H1 (cell line): ENCODE results near the gene HTR3A. TPM values are rescaled to one million over a fixed set of nuclear protein-coding genes. Genes with fewer than 3 reads are reported as not detected.

Source experiments
- CTCF ChIA-PET: fragments of 300-600 bp; sonication (Branson Sonifier 250); formaldehyde crosslinking; loops from one replicate; lab custom pipeline; 2021; ENCODE audit not compliant: partially characterized antibody; lab: Charles Lee
- POLR2A ChIA-PET: fragments of 300-600 bp; sonication (Branson Sonifier 250); formaldehyde crosslinking; loops from one replicate; lab custom pipeline; 2021; ENCODE audit warnings: inconsistent platforms; ENCODE audit not compliant: partially characterized antibody; lab: Charles Lee
- DNase-seq, 2 experiments: peaks; one replicate each; pipeline versions ENCODE4 v3.0.0 to v3.0.0-alpha.2; 2010 to 2022; ENCODE audit warnings: low spot score in 2 of 2, low read depth in 1 of 2, mixed read lengths in 1 of 2
- FAIRE-seq: peaks from 2 replicates; lab custom pipeline; 2011; peaks lifted over from hg19 to GRCh38; lab: Jason Lieb, UNC
- H2AFZ ChIP-seq: 2 replicates; pipeline ENCODE4 v1.8.1; 2012; ENCODE audit warnings: low read length, inconsistent platforms
- H2AK5ac ChIP-seq: 2 replicates; pipeline ENCODE4 v1.6.1; 2013; ENCODE audit warnings: low read depth, low read length
- H2BK120ac ChIP-seq: replicated peaks from 2 replicates; pipeline ENCODE3; 2013; ENCODE audit warnings: low read depth, low read length, inconsistent platforms
- H2BK12ac ChIP-seq: 2 replicates; pipeline ENCODE4 v1.6.1; 2013; ENCODE audit warnings: low read depth, low read length
- H2BK15ac ChIP-seq: 2 replicates; pipeline ENCODE4 v1.6.1; 2013; ENCODE audit warnings: low read length
- H2BK20ac ChIP-seq: 2 replicates; pipeline ENCODE4 v1.6.1; 2013; ENCODE audit warnings: low read length
- H2BK5ac ChIP-seq: 2 replicates; pipeline ENCODE4 v1.6.1; 2013; ENCODE audit warnings: low read depth, low read length
- H3K14ac ChIP-seq: 2 replicates; pipeline ENCODE4 v1.6.1; 2013; ENCODE audit warnings: inconsistent platforms; ENCODE audit not compliant: insufficient read length
- H3K18ac ChIP-seq: 2 replicates; pipeline ENCODE4 v1.6.1; 2013; ENCODE audit warnings: low read length; ENCODE audit errors: extremely low read depth
- H3K23ac ChIP-seq: 2 replicates; pipeline ENCODE4 v1.6.1; 2013; ENCODE audit warnings: inconsistent platforms; ENCODE audit not compliant: insufficient read length
- H3K23me2 ChIP-seq: 2 replicates; pipeline ENCODE4 v1.6.1; 2013; ENCODE audit warnings: low read depth, low read length
- H3K27ac ChIP-seq: 2 replicates; pipeline ENCODE4 v1.6.1; 2011; ENCODE audit warnings: low read depth, low read length, inconsistent platforms
- H3K27me3 ChIP-seq, 4 experiments: replicated peaks in 1 of 4; 1 replicate in 1 of 4; 2 replicates in 3 of 4; pipeline versions ENCODE4 v1.6.1 to v1.8.1; 2011 to 2013; ENCODE audit warnings: low read length in 3 of 4, mild to moderate bottlenecking in 3 of 4, inconsistent platforms in 2 of 4, mixed read lengths in 2 of 4, moderate library complexity in 1 of 4; ENCODE audit not compliant: control insufficient read depth in 3 of 4, insufficient read depth in 3 of 4; ENCODE audit errors: extremely low read depth in 1 of 4
- H3K36me3 ChIP-seq, 4 experiments: 2 replicates each; pipeline versions ENCODE4 v1.6.1 to v1.8.1; 2011 to 2013; ENCODE audit warnings: mild to moderate bottlenecking in 4 of 4, low read length in 3 of 4, moderate library complexity in 2 of 4, control low read depth in 1 of 4, inconsistent platforms in 1 of 4; ENCODE audit not compliant: insufficient read depth in 4 of 4, control insufficient read depth in 2 of 4
- H3K4ac ChIP-seq: replicated peaks from 2 replicates; pipeline ENCODE3; 2013; ENCODE audit warnings: low read length, low read depth, mixed read lengths, inconsistent platforms; ENCODE audit not compliant: insufficient read length
- H3K4me1 ChIP-seq, 4 experiments: replicated peaks in 1 of 4; 1 replicate in 1 of 4; 2 replicates in 3 of 4; pipeline versions ENCODE4 v1.6.1 to v1.8.1; 2011 to 2013; ENCODE audit warnings: low read length in 3 of 4, inconsistent platforms in 2 of 4, mixed read lengths in 1 of 4; ENCODE audit not compliant: insufficient read depth in 4 of 4, control insufficient read depth in 3 of 4
- H3K4me2 ChIP-seq, 2 experiments: 2 replicates each; pipeline versions ENCODE4 v1.6.1 to v1.8.1; 2011 to 2013; ENCODE audit warnings: low read depth in 2 of 2, low read length in 2 of 2, control low read depth in 1 of 2, inconsistent platforms in 1 of 2, mild to moderate bottlenecking in 1 of 2; ENCODE audit not compliant: insufficient read depth in 1 of 2
- H3K4me3 ChIP-seq, 4 experiments: fragments of 200-600, 300-600 bp in 1 of 4; sonication (generic), shearing (Covaris generic), sonication (Bioruptor Twin) in 1 of 4; 2 replicates each; pipeline versions ENCODE4 v1.5.1 to v1.8.1; 2011 to 2016; ENCODE audit warnings: low read length in 4 of 4, low read depth in 3 of 4, control low read depth in 2 of 4, inconsistent platforms in 2 of 4, mild to moderate bottlenecking in 2 of 4, mixed read lengths in 1 of 4, moderate library complexity in 1 of 4; ENCODE audit not compliant: insufficient read depth in 2 of 4; ENCODE audit errors: extremely low read depth in 1 of 4
- H3K56ac ChIP-seq: replicated peaks from 2 replicates; pipeline ENCODE3; 2013; ENCODE audit warnings: low read depth, mild to moderate bottlenecking, mixed read lengths, low read length, inconsistent platforms; ENCODE audit not compliant: insufficient read length
- H3K79me1 ChIP-seq: 2 replicates; pipeline ENCODE4 v1.6.1; 2013; ENCODE audit warnings: low read depth, low read length, control low read depth
- H3K79me2 ChIP-seq, 2 experiments: 2 replicates each; pipeline versions ENCODE4 v1.6.1 to v1.8.1; 2012 to 2013; ENCODE audit warnings: low read length in 2 of 2, mild to moderate bottlenecking in 2 of 2, inconsistent platforms in 1 of 2; ENCODE audit not compliant: insufficient read depth in 2 of 2, control insufficient read depth in 1 of 2
- H3K9ac ChIP-seq, 4 experiments: replicated peaks in 1 of 4; 1 replicate in 1 of 4; 2 replicates in 3 of 4; pipeline versions ENCODE4 v1.6.1 to v1.8.1; 2011 to 2013; ENCODE audit warnings: low read depth in 3 of 4, low read length in 3 of 4, control low read depth in 2 of 4, mild to moderate bottlenecking in 2 of 4, moderate library complexity in 2 of 4, inconsistent platforms in 1 of 4; ENCODE audit errors: extremely low read depth in 1 of 4
- H3K9me3 ChIP-seq, 2 experiments: 2 replicates each; pipeline versions ENCODE4 v1.6.1 to v1.8.1; 2012 to 2013; ENCODE audit warnings: mild to moderate bottlenecking in 2 of 2, moderate library complexity in 2 of 2, control low read depth in 1 of 2, inconsistent platforms in 1 of 2, low read depth in 1 of 2, low read length in 1 of 2, mixed read lengths in 1 of 2; ENCODE audit not compliant: insufficient read depth in 2 of 2
- H4K20me1 ChIP-seq, 2 experiments: replicated peaks in 1 of 2; 2 replicates each; pipeline versions ENCODE3 to v1.8.1; 2011 to 2013; ENCODE audit warnings: inconsistent platforms in 2 of 2, low read length in 2 of 2, mild to moderate bottlenecking in 1 of 2; ENCODE audit not compliant: insufficient read depth in 2 of 2, control insufficient read depth in 1 of 2
- H4K5ac ChIP-seq: 2 replicates; pipeline ENCODE4 v1.6.1; 2013; ENCODE audit warnings: low read length, low read depth, mixed read lengths, inconsistent platforms; ENCODE audit not compliant: insufficient read length
- H4K8ac ChIP-seq: 2 replicates; pipeline ENCODE4 v1.8.0; 2013; ENCODE audit warnings: mild to moderate bottlenecking, moderate library complexity, low read length, inconsistent platforms; ENCODE audit not compliant: insufficient read depth; ENCODE audit errors: extremely low read depth
- H4K91ac ChIP-seq: replicated peaks from 2 replicates; pipeline ENCODE3; 2013; ENCODE audit warnings: low read length, mixed read lengths, inconsistent platforms; ENCODE audit not compliant: insufficient read length
- BRCA1 ChIP-seq: IDR thresholded peaks from 2 replicates; pipeline ENCODE4 v1.6.1; 2012; ENCODE audit warnings: low read depth, low read length, improper control_type of control experiment
- CHD2 ChIP-seq: IDR thresholded peaks from 2 replicates; pipeline ENCODE4 v1.6.1; 2012; ENCODE audit warnings: low read length, improper control_type of control experiment
- FOSL1 ChIP-seq: IDR thresholded peaks from 2 replicates; pipeline ENCODE4 v1.6.1; 2011; ENCODE audit warnings: mild to moderate bottlenecking, low read depth, low read length, moderate library complexity; ENCODE audit not compliant: insufficient read depth
- KDM1A ChIP-seq: fragments of 200-600, 300-600 bp; sonication (generic); IDR thresholded peaks from 2 replicates; pipeline ENCODE4 v1.7.1; 2016; ENCODE audit warnings: mild to moderate bottlenecking, low read length, borderline replicate concordance
- KDM5A ChIP-seq: fragments of 200-600 bp; IDR thresholded peaks from 2 replicates; pipeline ENCODE4 v1.7.1; 2012; ENCODE audit warnings: mild to moderate bottlenecking, low read length, inconsistent platforms, mixed read lengths
- NANOG ChIP-seq: IDR thresholded peaks from 2 replicates; pipeline ENCODE4 v1.6.1; 2011; ENCODE audit warnings: low read length, low read depth, mild to moderate bottlenecking, inconsistent platforms; ENCODE audit not compliant: insufficient read depth, poor library complexity, severe bottlenecking
- POU5F1 ChIP-seq: IDR thresholded peaks from 2 replicates; pipeline ENCODE4 v1.6.1; 2011; ENCODE audit warnings: low read depth, mild to moderate bottlenecking, low read length, moderate library complexity
- RXRA ChIP-seq: IDR thresholded peaks from 2 replicates; pipeline ENCODE4 v1.6.1; 2011; ENCODE audit warnings: low read depth, mild to moderate bottlenecking, low read length, moderate library complexity; ENCODE audit not compliant: insufficient read depth
- SP2 ChIP-seq: IDR thresholded peaks from 2 replicates; pipeline ENCODE4 v1.6.1; 2012; ENCODE audit warnings: mild to moderate bottlenecking, low read length, inconsistent platforms
- SP4 ChIP-seq: IDR thresholded peaks from 2 replicates; pipeline ENCODE4 v1.6.1; 2012; ENCODE audit warnings: low read length, inconsistent platforms
- TAF7 ChIP-seq: optimal IDR thresholded peaks from 2 replicates; pipeline ENCODE3; 2011; ENCODE audit warnings: low read depth, mild to moderate bottlenecking, inconsistent platforms, low read length, moderate library complexity, borderline replicate concordance
- TBP ChIP-seq: IDR thresholded peaks from 2 replicates; pipeline ENCODE4 v1.6.1; 2011; ENCODE audit warnings: low read depth, low read length, improper control_type of control experiment
- ZNF274 ChIP-seq: IDR thresholded peaks from 2 replicates; pipeline ENCODE4 v1.7.0; 2012; ENCODE audit warnings: low read length, borderline replicate concordance; ENCODE audit errors: extremely low read depth
- WGBS, 2 experiments: shearing (Covaris generic) in 1 of 2; methylation state at CpG; one replicate each; pipeline versions ENCODE4 v1.1.6 to v1.1.7; 2013 to 2015; ENCODE audit warnings: low lambda C conversion rate in 2 of 2, mixed read lengths in 2 of 2, inconsistent platforms in 1 of 2, low coverage in 1 of 2, missing lambda C conversion rate in 1 of 2; ENCODE audit not compliant: insufficient replicate concordance in 2 of 2, insufficient coverage in 1 of 2, insufficient read length in 1 of 2; ENCODE audit errors: extremely low coverage in 1 of 2, missing lambda C conversion rate in 1 of 2; 5-methylcytosine and 5-hydroxymethylcytosine counted together
- polyA plus RNA-seq, 7 experiments: library from polyadenylated mRNA; depleted of rRNA in 3 of 7; stranded (reverse) in 5 of 7; unstranded in 2 of 7; fragments of >200 nt in 5 of 7; fragments of 200-250 nt in 2 of 7; gene quantifications; 1 replicate in 5 of 7; 2 replicates in 1 of 7; 4 replicates in 1 of 7; pipeline versions ENCODE4 v1.2.1 to v1.2.3, GENCODE V29; 2011 to 2013; ENCODE audit warnings: missing spikeins in 2 of 7, mixed read lengths in 2 of 7
- total RNA-seq: library from RNA; stranded (reverse); fragmentation: NEBNext Ultra II Directional; extraction: Animal tissue kit (Norgen Biotek cat#: 25700); gene quantifications from 2 replicates; pipeline ENCODE4 v1.2.1, GENCODE V29; 2021
- TF ChIP-seq, protein P1 (sequence below): IDR thresholded peaks from 2 replicates; pipeline ENCODE4 v1.6.1; 2011; ENCODE audit warnings: low read depth, mild to moderate bottlenecking, low read length; ENCODE audit not compliant: insufficient read depth

The HTR3A gene
- total and polyA plus RNA-seq, 2 of the 8 experiments (the other 6 are each of a cell fraction or from before 2014, with no cell fraction given), result 7.5 to 8.9 TPM

DNA sequence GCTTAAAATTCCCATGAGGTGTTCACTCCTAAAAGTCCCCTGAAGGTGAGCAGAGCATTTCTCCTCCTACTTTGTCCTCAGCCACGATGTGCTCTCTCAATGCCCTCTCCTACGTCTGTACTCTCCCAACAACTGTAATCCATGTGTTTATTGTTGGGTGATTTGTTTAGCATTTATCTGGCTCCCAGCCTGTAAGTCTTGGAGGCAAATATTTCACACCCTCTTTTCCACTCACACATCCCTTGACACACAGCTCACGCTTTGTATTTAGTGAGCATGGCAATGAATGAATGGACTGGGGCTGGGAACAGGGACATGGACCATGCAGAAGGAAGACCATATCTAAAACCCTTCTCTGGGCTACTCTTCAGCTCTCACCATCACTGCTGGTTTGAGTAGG is 22.6 kb downstream of the HTR3A start:
- WGBS, 2 experiments, result 82% methylated on average over 3 of the region's 3 CpGs; no CpG with 5 or more reads in 1 of the 2 experiments
- FAIRE-seq, result no peak
- no peak overlapping the region for H3K23ac ChIP-seq
- no peak for TF ChIP-seq KDM1A
- TF ChIP-seq NANOG, result no peak
- no peak for TF ChIP-seq KDM5A
- no peak for TF ChIP-seq SP2
- TF ChIP-seq TBP, result no peak
- TF ChIP-seq CHD2, result no peak
- no peak for TF ChIP-seq POU5F1
- TF ChIP-seq, protein P1, sequence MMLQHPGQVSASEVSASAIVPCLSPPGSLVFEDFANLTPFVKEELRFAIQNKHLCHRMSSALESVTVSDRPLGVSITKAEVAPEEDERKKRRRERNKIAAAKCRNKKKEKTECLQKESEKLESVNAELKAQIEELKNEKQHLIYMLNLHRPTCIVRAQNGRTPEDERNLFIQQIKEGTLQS, result no peak
- TF ChIP-seq ZNF274, result no peak
- TF ChIP-seq BRCA1, result no peak
- TF ChIP-seq RXRA, result no peak
- no peak for TF ChIP-seq TAF7
- TF ChIP-seq FOSL1, result no peak
- no peak for TF ChIP-seq SP4

More for the DNA sequence above, 22.6 kb downstream of the HTR3A start:
- Histone ChIP-seq H2AFZ (no peak overlapping the region), H3K36me3 (no peaks in the 10 kb centered on the region), H3K18ac (no peak overlapping the region), H4K8ac (no peak overlapping the region), H2BK120ac (no peak overlapping the region), H3K4me2 (no peak overlapping the region), H4K91ac (no peak overlapping the region), H2BK20ac (no peak overlapping the region), H4K20me1 (peaks cover 0 to 2% of the 10 kb centered on the region in 2 experiments), H3K9me3 (no peaks in the 10 kb centered on the region), H3K14ac (no peak overlapping the region), H3K23me2 (no peaks in the 10 kb centered on the region), H3K4me1 (peaks cover under 1 to 10% (median 5%) of the 10 kb centered on the region in 4 experiments), H3K27me3 (no peaks in the 10 kb centered on the region), H3K4me3 (no peak overlapping the region), H3K79me1 (no peaks in the 10 kb centered on the region), H4K5ac (no peak overlapping the region), H3K56ac (no peak overlapping the region), H2BK15ac (no peak overlapping the region), H3K79me2 (no peaks in the 10 kb centered on the region), H2BK5ac (no peak overlapping the region), H2AK5ac (no peak overlapping the region), H3K27ac (no peak overlapping the region), H3K4ac (no peak overlapping the region), H3K9ac (no peak overlapping the region), H2BK12ac (no peak overlapping the region)
- DNase-seq, result no peak
- CTCF ChIA-PET, result interaction anchor here (1.0 to 16.8 kb wide), 9 partner anchors 22 to 265 kb away, joined by 3 to 280 read pairs (median 4); no protein-coding TSS in a partner anchor
- POLR2A ChIA-PET, result no interaction called here
